Ascending aorta (tissue), 2 donors: ENCODE measurements around the gene KSR2. TPM values are rescaled to one million over a fixed set of nuclear protein-coding genes. Genes with fewer than 3 reads are reported as not detected.

Experiments used
- DNase-seq, 2 donors: peaks; one replicate each; pipeline ENCODE4 v3.0.0-alpha.2; 2019; ENCODE audit warnings: low spot score in 2 of 2
- H3K27ac ChIP-seq, 2 donors: fragments of 200-600 bp; sonication (generic); one replicate each; pipeline ENCODE4 v1.5.1; 2016 to 2017; ENCODE audit warnings: mild to moderate bottlenecking in 1 of 2
- H3K27me3 ChIP-seq: fragments of 200-600 bp; sonication (generic); one replicate; pipeline ENCODE4 v1.5.1; 2017
- H3K36me3 ChIP-seq, 2 donors: fragments of 200-600 bp; sonication (generic); one replicate each; pipeline ENCODE4 v1.5.1; 2016
- H3K4me1 ChIP-seq, 2 donors: fragments of 200-600 bp; sonication (generic); one replicate each; pipeline ENCODE4 v1.5.1; 2016 to 2017; ENCODE audit warnings: mild to moderate bottlenecking in 1 of 2
- H3K4me3 ChIP-seq, 2 donors: fragments of 200-600 bp; sonication (generic); one replicate each; pipeline ENCODE4 v1.5.1; 2016 to 2017; ENCODE audit warnings: mild to moderate bottlenecking in 1 of 2
- H3K9me3 ChIP-seq, 2 donors: fragments of 200-600 bp; sonication (generic); one replicate each; pipeline ENCODE4 v1.5.1; 2016
- CTCF ChIP-seq, 3 experiments: fragments of 200-600 bp in 2 of 3; fragments of 450-650 bp in 1 of 3; sonication (generic) in 2 of 3; IDR thresholded peaks; one replicate each; pipeline ENCODE4 v1.5.1; 2016 to 2019; ENCODE audit warnings: antibody characterized with exemption in 3 of 3, mild to moderate bottlenecking in 1 of 3, moderate library complexity in 1 of 3
- intact Hi-C: fragments of 100-400 bp; cut with DNase I; formaldehyde crosslinking; loops from one replicate; pipeline ENCODE4 v1.15.1; 2023
- total RNA-seq: library from RNA; depleted of rRNA; stranded (reverse); fragments of >200 nt; gene quantifications from one replicate; pipeline ENCODE4 v1.1.0, GENCODE V29; 2016

KSR2 gene
- total RNA-seq, 1 donor from 2014 or later, result 0.11 TPM

GRCh38 chr12:117692512-117692911 lies 276.3 kb downstream of the KSR2 start:
- Histone ChIP-seq H3K4me3 (no peak overlapping the region), H3K4me1 (no peaks in the 10 kb centered on the region), H3K27me3 (no peaks in the 10 kb centered on the region), H3K27ac (no peak overlapping the region), H3K9me3 (peaks cover 0 to 5% of the 10 kb centered on the region in 2 donors), H3K36me3 (no peaks in the 10 kb centered on the region)
- DNase-seq, result no peak
- TF ChIP-seq CTCF (IDR thresholded peaks at IDR 0.05), result no peak
- intact Hi-C loops, result no loop called here

GRCh38 chr12:117689857-117690256 lies 278.9 kb downstream of the KSR2 start:
- intact Hi-C loops, result no loop called here
- no peak for TF ChIP-seq CTCF (IDR thresholded peaks at IDR 0.05)
- Histone ChIP-seq H3K27ac (no peak overlapping the region), H3K9me3 (peaks cover 0 to 5% of the 10 kb centered on the region in 2 donors), H3K4me1 (no peaks in the 10 kb centered on the region), H3K36me3 (no peaks in the 10 kb centered on the region), H3K27me3 (no peaks in the 10 kb centered on the region), H3K4me3 (no peak overlapping the region)
- no peak for DNase-seq

- TF ChIP-seq CTCF (IDR thresholded peaks at IDR 0.05), result no peak
- Histone ChIP-seq H3K9me3 (peaks cover 0 to 5% of the 10 kb centered on the region in 2 donors), H3K4me3 (no peak overlapping the region), H3K36me3 (no peaks in the 10 kb centered on the region), H3K27ac (no peak overlapping the region), H3K27me3 (no peaks in the 10 kb centered on the region), H3K4me1 (no peaks in the 10 kb centered on the region)
- intact Hi-C loops, result no loop called here
- no peak for DNase-seq
Observed at GRCh38 chr12:117688446-117688845, 280.3 kb downstream of the KSR2 start.

GRCh38 chr12:117686911-117687377 lies 281.8 kb downstream of the KSR2 start:
- Histone ChIP-seq H3K4me1 (no peaks in the 10 kb centered on the region), H3K27ac (no peak overlapping the region), H3K27me3 (no peaks in the 10 kb centered on the region), H3K36me3 (no peaks in the 10 kb centered on the region), H3K9me3 (peaks cover 0 to 5% of the 10 kb centered on the region in 2 donors), H3K4me3 (no peak overlapping the region)
- intact Hi-C loops, result no loop called here
- TF ChIP-seq CTCF (IDR thresholded peaks at IDR 0.05), result no peak
- DNase-seq, result no peak

GRCh38 chr12:117686210-117686609 lies 282.6 kb downstream of the KSR2 start:
- H3K36me3 ChIP-seq, result no peaks in the 10 kb centered on the region
- H3K4me3 ChIP-seq, result no peak overlapping the region
- H3K4me1 ChIP-seq, result no peaks in the 10 kb centered on the region
- TF ChIP-seq CTCF (IDR thresholded peaks at IDR 0.05), result no peak
- no peak overlapping the region for H3K27ac ChIP-seq
- intact Hi-C loops, result no loop called here
- no peaks in the 10 kb centered on the region for H3K9me3 ChIP-seq
- no peak for DNase-seq
- no peaks in the 10 kb centered on the region for H3K27me3 ChIP-seq
